Ishikawa (cell line): ENCODE measurements around the gene EIPR1.

Experiments
- CEBPB ChIP-seq: IDR thresholded peaks from 2 replicates; pipeline ENCODE4 v1.6.1; 2012
- CREB1 ChIP-seq: IDR thresholded peaks from 2 replicates; pipeline ENCODE4 v1.6.1; 2012; ENCODE audit warnings: low read depth
- EGR1 ChIP-seq: IDR thresholded peaks from 2 replicates; pipeline ENCODE4 v1.6.1; 2012
- EP300 ChIP-seq: IDR thresholded peaks from 2 replicates; pipeline ENCODE4 v1.6.1; 2012; ENCODE audit warnings: borderline replicate concordance
- FOXM1 ChIP-seq: IDR thresholded peaks from 2 replicates; pipeline ENCODE4 v1.6.1; 2012; ENCODE audit warnings: low read depth, borderline replicate concordance
- MAX ChIP-seq: IDR thresholded peaks from 2 replicates; pipeline ENCODE4 v1.6.1; 2012
- NFIC ChIP-seq: IDR thresholded peaks from 2 replicates; pipeline ENCODE4 v1.6.1; 2012
- RAD21 ChIP-seq: IDR thresholded peaks from 2 replicates; pipeline ENCODE4 v1.6.1; 2012; ENCODE audit warnings: low read depth
- REST ChIP-seq: IDR thresholded peaks from 2 replicates; pipeline ENCODE4 v1.6.1; 2012; ENCODE audit warnings: low read depth, mild to moderate bottlenecking
- TAF1 ChIP-seq: IDR thresholded peaks from 2 replicates; pipeline ENCODE4 v1.6.1; 2012; ENCODE audit warnings: low read depth, mild to moderate bottlenecking
- TCF12 ChIP-seq: IDR thresholded peaks from 2 replicates; pipeline ENCODE4 v1.6.1; 2012; ENCODE audit warnings: low read depth
- TEAD4 ChIP-seq: IDR thresholded peaks from 2 replicates; pipeline ENCODE4 v1.6.1; 2012
- USF1 ChIP-seq: IDR thresholded peaks from 2 replicates; pipeline ENCODE4 v1.6.1; 2012
- YY1 ChIP-seq: IDR thresholded peaks from 2 replicates; pipeline ENCODE4 v1.6.1; 2012; ENCODE audit warnings: low read depth
- ZBTB7A ChIP-seq: IDR thresholded peaks from 2 replicates; pipeline ENCODE4 v1.6.1; 2012; ENCODE audit warnings: low read depth

The EIPR1 gene

GRCh38 chr2:3423492-3424170 is 46.0 kb upstream of the EIPR1 start:
- no peak for TF ChIP-seq MAX
- peak; percentile 57 for TF ChIP-seq RAD21
- TF ChIP-seq TEAD4: peak; percentile 44; the same call in 1 of the 2 replicates

GRCh38 chr2:3422161-3422779 is 44.7 kb upstream of the EIPR1 start:
- TF ChIP-seq USF1 (no peak), MAX (no peak), RAD21 (no peak), CREB1 (no peak), TCF12 (no peak)

- TF ChIP-seq EP300: no peak
- TF ChIP-seq EGR1: no peak
- TF ChIP-seq YY1: no peak
- no peak for TF ChIP-seq TAF1
- no peak for TF ChIP-seq TEAD4
- TF ChIP-seq NFIC: no peak
- TF ChIP-seq CEBPB: no peak
- no peak for TF ChIP-seq MAX
- no peak for TF ChIP-seq TCF12
- TF ChIP-seq FOXM1: no peak
- no peak for TF ChIP-seq REST
- TF ChIP-seq CREB1: no peak
- TF ChIP-seq ZBTB7A: no peak
- TF ChIP-seq RAD21: no peak
- no peak for TF ChIP-seq USF1
These were observed 44.0 kb upstream of the EIPR1 start for GRCh38 chr2:3421580-3421979.

GRCh38 chr2:3420769-3421397 is 43.3 kb upstream of the EIPR1 start:
- TF ChIP-seq RAD21: no peak
- TF ChIP-seq EGR1: no peak
- no peak for TF ChIP-seq TAF1
- no peak for TF ChIP-seq EP300
- TF ChIP-seq USF1: no peak
- TF ChIP-seq TEAD4: no peak
- no peak for TF ChIP-seq MAX
- TF ChIP-seq FOXM1: no peak
- TF ChIP-seq TCF12: no peak
- TF ChIP-seq NFIC: no peak
- no peak for TF ChIP-seq CEBPB
- TF ChIP-seq CREB1: no peak
- TF ChIP-seq REST: no peak
- no peak for TF ChIP-seq ZBTB7A
- TF ChIP-seq YY1: no peak
